Type B pancreatic cell (in vitro differentiated cells): ENCODE data around the gene NME7. TPM values are rescaled to one million over a fixed set of nuclear protein-coding genes. Genes with fewer than 3 reads are reported as not detected.
A peak's percentile ranks its signal among the peaks of the same experiment; 100 is the strongest.

ENCODE experiments used
- DNase-seq: peaks from one replicate; pipeline ENCODE4 v3.0.0; 2021; ENCODE audit warnings: mixed read lengths; ENCODE audit not compliant: unreplicated experiment; ENCODE audit errors: extremely low spot score
- H3K27ac Mint-ChIP-seq: 2 replicates; pipeline ENCODE4 v1.8.0; 2021; ENCODE audit warnings: mild to moderate bottlenecking, mixed read lengths
- H3K27me3 Mint-ChIP-seq: 2 replicates; pipeline ENCODE4 v1.8.0; 2021; ENCODE audit warnings: mixed read lengths
- H3K36me3 Mint-ChIP-seq: 2 replicates; pipeline ENCODE4 v1.8.0; 2021; ENCODE audit warnings: mixed read lengths
- H3K4me1 Mint-ChIP-seq: one replicate; pipeline ENCODE4 v1.8.0; 2021; ENCODE audit warnings: mixed read lengths; ENCODE audit not compliant: unreplicated experiment
- H3K4me3 Mint-ChIP-seq: 2 replicates; pipeline ENCODE4 v1.8.0; 2021; ENCODE audit warnings: mild to moderate bottlenecking, mixed read lengths
- H3K9me3 Mint-ChIP-seq: 2 replicates; pipeline ENCODE4 v1.8.0; 2021; ENCODE audit warnings: mixed read lengths
- CTCF ChIP-seq: fragments of 200-600 bp; sonication (generic); conservative IDR thresholded peaks from 2 replicates; pipeline ENCODE4 v1.5.0; 2021; ENCODE audit warnings: antibody characterized with exemption, mild to moderate bottlenecking
- total RNA-seq: library from RNA; stranded (reverse); gene quantifications from 2 replicates; pipeline ENCODE4 v1.2.1, GENCODE V29; 2021; ENCODE audit warnings: low replicate concordance

The NME7 gene
- total RNA-seq, 1 donor from 2014 or later = 25.9 TPM

DNA sequence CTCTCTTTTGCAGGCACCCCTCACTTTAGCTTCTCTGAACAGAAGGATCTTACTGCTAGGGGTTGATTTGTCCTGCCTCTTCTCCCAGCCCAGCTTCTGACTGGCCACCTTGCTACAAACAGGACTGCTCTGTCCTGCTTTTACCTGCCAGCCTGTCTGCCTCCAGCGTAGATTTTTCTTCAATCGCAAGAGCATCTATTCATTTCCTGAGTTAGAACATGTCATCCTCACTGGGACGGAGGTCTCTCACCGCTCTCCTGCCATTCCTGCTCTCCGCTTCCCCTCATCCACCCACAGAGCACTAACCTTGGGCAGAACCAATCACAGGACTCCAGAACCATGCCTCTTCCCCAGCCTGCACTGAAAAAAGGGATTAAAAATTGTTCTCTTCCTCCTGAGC, 264.6 kb downstream of the NME7 start:
- Mint-ChIP-seq H3K27ac (no peak overlapping the region), H3K27me3 (no peaks in the 10 kb centered on the region), H3K4me3 (no peak overlapping the region), H3K4me1 (peaks cover 4% of the 10 kb centered on the region), H3K36me3 (peaks cover 4% of the 10 kb centered on the region), H3K9me3 (peaks cover 4% of the 10 kb centered on the region)
- DNase-seq = no peak
- no peak for TF ChIP-seq CTCF

DNA sequence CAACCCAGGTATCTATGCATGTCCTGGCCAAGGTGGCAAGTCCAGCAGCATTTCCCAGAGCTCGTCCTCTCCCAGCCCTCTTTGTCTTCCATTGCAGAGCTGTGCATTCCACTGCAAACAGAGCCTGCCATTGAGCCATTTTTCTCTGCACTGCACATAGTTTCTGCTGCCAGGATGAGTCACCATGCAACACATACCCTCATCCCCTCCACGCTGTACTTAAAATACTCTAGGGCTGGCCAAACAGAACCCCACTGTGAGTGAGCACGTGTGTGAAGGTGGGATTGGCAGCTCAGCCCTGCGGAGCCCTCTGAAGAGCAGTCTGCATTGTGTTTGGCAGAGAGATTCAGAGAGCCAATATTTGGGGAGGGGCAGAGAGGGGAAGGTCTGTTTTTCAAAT, 265.0 kb downstream of the NME7 start:
- Mint-ChIP-seq H3K4me3 (no peak overlapping the region), H3K9me3 (peaks cover 4% of the 10 kb centered on the region), H3K36me3 (no peaks in the 10 kb centered on the region), H3K4me1 (peaks cover 4% of the 10 kb centered on the region), H3K27me3 (no peaks in the 10 kb centered on the region), H3K27ac (no peak overlapping the region)
- no peak for TF ChIP-seq CTCF
- DNase-seq = no peak

- Mint-ChIP-seq H3K4me3 (no peak overlapping the region), H3K4me1 (peaks cover 4% of the 10 kb centered on the region), H3K36me3 (no peaks in the 10 kb centered on the region), H3K27ac (peak overlapping the region; percentile 14), H3K9me3 (peaks cover 8% of the 10 kb centered on the region), H3K27me3 (no peaks in the 10 kb centered on the region)
- no peak for TF ChIP-seq CTCF
- DNase-seq = no peak
Observed at GRCh38 chr1:169100651-169101088, 266.9 kb downstream of the NME7 start.

GRCh38 chr1:169100208-169100607, 267.4 kb downstream of the NME7 start:
- DNase-seq = no peak
- no peaks in the 10 kb centered on the region for H3K36me3 Mint-ChIP-seq
- peaks cover 4% of the 10 kb centered on the region for H3K4me1 Mint-ChIP-seq
- H3K27me3 Mint-ChIP-seq = no peaks in the 10 kb centered on the region
- TF ChIP-seq CTCF = no peak
- no peak overlapping the region for H3K27ac Mint-ChIP-seq
- peaks cover 8% of the 10 kb centered on the region for H3K9me3 Mint-ChIP-seq
- peak overlapping the region; percentile 34 for H3K4me3 Mint-ChIP-seq

- Mint-ChIP-seq H3K36me3 (no peaks in the 10 kb centered on the region), H3K27me3 (no peaks in the 10 kb centered on the region), H3K9me3 (peaks cover 8% of the 10 kb centered on the region), H3K27ac (no peak overlapping the region), H3K4me1 (peaks cover 4% of the 10 kb centered on the region), H3K4me3 (no peak overlapping the region)
- TF ChIP-seq CTCF = no peak
- no peak for DNase-seq
Observed at GRCh38 chr1:169099561-169099960, 268.0 kb downstream of the NME7 start.

DNA sequence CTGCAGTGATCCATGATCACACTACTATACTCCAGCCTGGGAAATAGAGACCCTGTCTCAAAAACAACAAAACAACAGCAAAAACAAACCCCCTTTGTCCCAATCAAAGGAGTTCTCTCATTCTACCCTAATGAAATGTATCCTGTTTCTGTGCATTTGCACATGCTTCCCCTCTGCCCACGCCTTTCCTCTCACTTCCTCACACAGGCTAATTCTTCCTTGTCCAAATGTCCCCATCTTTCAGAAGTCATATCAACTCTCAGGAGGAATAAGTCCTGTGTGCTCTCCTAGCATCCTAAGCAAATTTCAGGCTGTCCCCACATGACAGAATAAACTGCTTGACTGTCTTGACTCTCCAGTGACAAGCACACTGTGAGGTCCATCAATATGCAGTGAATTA, 269.2 kb downstream of the NME7 start:
- no peak for DNase-seq
- H3K36me3 Mint-ChIP-seq = no peaks in the 10 kb centered on the region
- H3K27me3 Mint-ChIP-seq = no peaks in the 10 kb centered on the region
- H3K27ac Mint-ChIP-seq = no peak overlapping the region
- peaks cover 8% of the 10 kb centered on the region for H3K9me3 Mint-ChIP-seq
- TF ChIP-seq CTCF = no peak
- H3K4me1 Mint-ChIP-seq = peaks cover 4% of the 10 kb centered on the region
- H3K4me3 Mint-ChIP-seq = no peak overlapping the region
